Mammary epithelial cell (primary cell): ENCODE results near the gene MTG2.

Experiments
- CTCF ChIP-seq, 2 donors: IDR thresholded peaks in 1 of 2; conservative IDR thresholded peaks in 1 of 2; 2 replicates each; pipeline ENCODE4 v1.5.1; 2011 to 2012; ENCODE audit warnings: inconsistent platforms in 2 of 2, low read length in 2 of 2, mild to moderate bottlenecking in 2 of 2, control low read depth in 1 of 2, low read depth in 1 of 2; ENCODE audit not compliant: insufficient read depth in 1 of 2; ENCODE audit errors: extremely low read depth in 1 of 2
- EZH2 ChIP-seq: IDR thresholded peaks from 2 replicates; pipeline ENCODE4 v1.6.1; 2012; ENCODE audit warnings: low read length, inconsistent platforms, borderline replicate concordance

- TF ChIP-seq CTCF (conservative IDR thresholded peaks at IDR 0.05 in 1 of 2, IDR thresholded peaks at IDR 0.05 in 1 of 2; ENCODE audit: extremely low read depth in 1 of 2, insufficient read depth in 1 of 2, low read depth in 1 of 2, low read length in 2 of 2) = no peak
- TF ChIP-seq EZH2 = no peak
These were observed 60.3 kb downstream of the MTG2 start for GRCh38 chr20:62243106-62243505.
